ENCODE measurements around the gene LRRK2. TPM values are rescaled to one million over a fixed set of nuclear protein-coding genes. Genes with fewer than 3 reads are reported as not detected.

The LRRK2 gene
- polyA plus RNA-seq, 2 of the 4 experiments (the other 2 are of a cell fraction) = 5.3 to 20.4 TPM

GRCh38 chr12:40204337-40204736 lies 20.5 kb upstream of the LRRK2 start:
- FAIRE-seq (no peak), DNase-seq (ENCODE audit: low read depth in 1 of 2, low spot score in 1 of 2) (no peak), ATAC-seq (no peak)
- H3K4me3 ChIP-seq = no peak overlapping the region
- ChIA-PET CTCF (no interaction called here), POLR2A (no interaction called here)
- no peak overlapping the region for H3K27ac ChIP-seq
- no peaks in the 10 kb centered on the region for H3K9me3 ChIP-seq
- no peak overlapping the region for H3K4me2 ChIP-seq
- peaks cover 14% of the 10 kb centered on the region; the same call in 2 of the 3 replicates for H3K4me1 ChIP-seq
- 68% methylated on average over 3 of the region's 3 CpGs for WGBS (ENCODE audit: missing lambda C conversion rate)
- peak; percentile 61 to 83; a peak in 3 of 4 replicates for TF ChIP-seq CEBPB (IDR thresholded peaks at IDR 0.05)
- TF ChIP-seq RCOR1 (IDR thresholded peaks at IDR 0.05; ENCODE audit: low read depth, low read length) = no peak

GRCh38 chr12:40207551-40207950 lies 17.2 kb upstream of the LRRK2 start:
- POLR2A ChIA-PET = no interaction called here
- CTCF ChIA-PET = no interaction called here
- no peak overlapping the region for H3K27ac ChIP-seq
- no peaks in the 10 kb centered on the region for H3K9me3 ChIP-seq
- H3K4me1 ChIP-seq = peaks cover 37% of the 10 kb centered on the region
- FAIRE-seq (no peak), DNase-seq (ENCODE audit: low read depth in 1 of 2, low spot score in 1 of 2) (no peak), ATAC-seq (no peak)
- no peak overlapping the region for H3K4me2 ChIP-seq
- WGBS (ENCODE audit: missing lambda C conversion rate) = 76% methylated on average over 2 of the region's 2 CpGs
- H3K4me3 ChIP-seq = no peak overlapping the region
- TF ChIP-seq ZSCAN20 (CRISPR knock-in tag; IDR thresholded peaks at IDR 0.05) = no peak
- TF ChIP-seq MYC (IDR thresholded peaks at IDR 0.05; ENCODE audit: borderline replicate concordance, low read length) = no peak

GRCh38 chr12:40208707-40209446 lies 15.9 kb upstream of the LRRK2 start:
- H3K4me1 ChIP-seq = peaks cover 37% of the 10 kb centered on the region
- FAIRE-seq (no peak), ATAC-seq (peak in 1 of 2 experiments; percentile 27; a peak in 2 of 6 replicates), DNase-seq (ENCODE audit: low read depth in 1 of 2, low spot score in 1 of 2) (no peak)
- POLR2A ChIA-PET = no interaction called here
- H3K27ac ChIP-seq = peak overlapping the region in 1 of 2 experiments; percentile 8; a peak in 1 of 6 replicates
- no peaks in the 10 kb centered on the region for H3K9me3 ChIP-seq
- no peak overlapping the region for H3K4me3 ChIP-seq
- CTCF ChIA-PET = no interaction called here
- H3K4me2 ChIP-seq = no peak overlapping the region; the same call in 1 of the 3 replicates
- 50% methylated on average over 4 of the region's 4 CpGs for WGBS (ENCODE audit: missing lambda C conversion rate)
- TF ChIP-seq HOXB13 (CRISPR knock-in tag; IDR thresholded peaks at IDR 0.05; ENCODE audit: low read depth) (no peak), CBX8 (IDR thresholded peaks at IDR 0.05) (no peak), ZFP36 (IDR thresholded peaks at IDR 0.05; ENCODE audit: borderline replicate concordance, partially characterized antibody) (no peak), NPAS2 (CRISPR knock-in tag; IDR thresholded peaks at IDR 0.05; ENCODE audit: borderline replicate concordance) (no peak), BCL3 (IDR thresholded peaks at IDR 0.05) (no peak), KDM1A (IDR thresholded peaks at IDR 0.05; ENCODE audit: low read depth) (no peak), EHMT2 (IDR thresholded peaks at IDR 0.05; ENCODE audit: low read depth) (no peak), MAFK (IDR thresholded peaks at IDR 0.05; ENCODE audit: partially characterized antibody) (no peak), GATA3 (IDR thresholded peaks at IDR 0.05; ENCODE audit: borderline replicate concordance) (no peak), RAD21 (conservative IDR thresholded peaks at IDR 0.05 in 1 of 2, IDR thresholded peaks at IDR 0.05 in 1 of 2) (no peak), HES2 (IDR thresholded peaks at IDR 0.05) (no peak), FOSL2 (IDR thresholded peaks at IDR 0.05) (no peak), FOSL2 (CRISPR knock-in tag; IDR thresholded peaks at IDR 0.05) (no peak), EHF (CRISPR knock-in tag; IDR thresholded peaks at IDR 0.05) (no peak), PHF8 (IDR thresholded peaks at IDR 0.05; ENCODE audit: borderline replicate concordance, low read depth) (no peak), CHD4 (IDR thresholded peaks at IDR 0.05; ENCODE audit: borderline replicate concordance) (no peak)

All from A549 (cell line).